Esophagus muscularis mucosa (tissue), 4 donors: ENCODE results near the gene BMAL2. TPM values are rescaled to one million over a fixed set of nuclear protein-coding genes. Genes with fewer than 3 reads are reported as not detected.

Source experiments
- DNase-seq: peaks from one replicate; pipeline ENCODE4 v3.0.0-alpha.2; 2017; ENCODE audit errors: extremely low spot score
- H3K27ac ChIP-seq, 4 donors: fragments of 200-600 bp; sonication (generic); replicated peaks in 1 of 4; 1 replicate in 3 of 4; 2 replicates in 1 of 4; pipeline ENCODE4 v1.5.1; 2016 to 2019; ENCODE audit warnings: mild to moderate bottlenecking in 1 of 4
- H3K27me3 ChIP-seq, 4 donors: fragments of 200-600 bp; sonication (generic); one replicate each; pipeline versions ENCODE4 v1.5.1 to v1.6.0; 2016 to 2019
- H3K36me3 ChIP-seq, 4 donors: fragments of 200-600 bp; sonication (generic); one replicate each; pipeline ENCODE4 v1.5.1; 2016 to 2019
- H3K4me1 ChIP-seq, 4 donors: fragments of 200-600 bp; sonication (generic); one replicate each; pipeline ENCODE4 v1.5.1; 2016 to 2019
- H3K4me3 ChIP-seq, 4 donors: fragments of 200-600 bp; sonication (generic); 1 replicate in 2 of 4; 2 replicates in 2 of 4; pipeline ENCODE4 v1.5.1; 2016 to 2019; ENCODE audit warnings: mild to moderate bottlenecking in 4 of 4, moderate library complexity in 1 of 4
- H3K9me3 ChIP-seq, 4 donors: fragments of 200-600 bp; sonication (generic); 1 replicate in 3 of 4; 2 replicates in 1 of 4; pipeline ENCODE4 v1.5.1; 2016 to 2019
- EP300 ChIP-seq: sonication (generic); formaldehyde crosslinking; IDR thresholded peaks from one replicate; pipeline ENCODE4 v1.6.1; 2017; ENCODE audit warnings: antibody characterized with exemption
- POLR2A ChIP-seq: fragments of 450-650 bp; IDR thresholded peaks from one replicate; pipeline ENCODE4 v1.6.1; 2017; ENCODE audit warnings: antibody characterized with exemption, moderate library complexity, mild to moderate bottlenecking, low read depth
- POLR2AphosphoS5 ChIP-seq, 2 donors: sonication (generic); formaldehyde crosslinking; IDR thresholded peaks; one replicate each; pipeline ENCODE4 v1.6.1; 2017; ENCODE audit warnings: antibody characterized with exemption in 2 of 2
- WGBS: methylation state at CpG from one replicate; pipeline ENCODE4 v1.1.5; 2018; 5-methylcytosine and 5-hydroxymethylcytosine counted together
- intact Hi-C: fragments of 100-400 bp; cut with DNase I; formaldehyde crosslinking; loops from one replicate; pipeline ENCODE4 v1.15.1; 2023
- total RNA-seq, 4 donors: library from RNA; depleted of rRNA; stranded (reverse); fragments of >200 nt; gene quantifications; one replicate each; pipeline versions ENCODE4 v1.1.0 to v1.2.1, GENCODE V29; 2016
- TF ChIP-seq, protein P1 (sequence below), 3 experiments: fragments of 200-600 bp in 2 of 3; fragments of 450-650 bp in 1 of 3; sonication (generic) in 2 of 3; IDR thresholded peaks; one replicate each; pipeline ENCODE4 v1.5.1; 2017 to 2019; ENCODE audit warnings: antibody characterized with exemption in 3 of 3, mild to moderate bottlenecking in 2 of 3, moderate library complexity in 1 of 3

The BMAL2 gene
- total RNA-seq, 4 donors from 2014 or later: 3.6 to 7.3 (median 5.0) TPM

DNA sequence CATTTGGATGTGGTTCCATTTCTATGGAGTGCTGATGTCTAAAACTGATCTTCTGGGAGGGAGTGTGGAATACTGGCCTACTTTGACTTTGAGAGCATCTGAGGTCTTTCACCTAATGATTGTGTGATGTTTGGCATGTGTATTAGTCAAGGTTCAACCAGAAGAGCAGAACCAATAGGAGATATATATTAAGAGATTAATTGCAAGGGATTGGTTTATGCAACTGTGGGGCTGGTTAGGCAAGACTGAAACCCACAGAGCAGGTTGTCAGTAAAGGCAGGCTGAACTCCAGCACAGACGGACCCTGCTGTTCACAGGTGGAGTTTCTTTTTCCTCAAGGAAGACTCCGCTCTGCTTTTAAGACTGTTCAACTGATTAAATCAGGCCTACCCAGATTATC, 11.6 kb downstream of the BMAL2 start:
- no peak for DNase-seq
- H3K27ac ChIP-seq: no peak overlapping the region
- intact Hi-C loops: no loop called here
- H3K4me3 ChIP-seq: no peak overlapping the region
- WGBS: 85% methylated on average over 2 of the region's 2 CpGs
- H3K4me1 ChIP-seq: peaks cover 0 to 4% (median 0%) of the 10 kb centered on the region in 4 donors
- TF ChIP-seq, protein P1, sequence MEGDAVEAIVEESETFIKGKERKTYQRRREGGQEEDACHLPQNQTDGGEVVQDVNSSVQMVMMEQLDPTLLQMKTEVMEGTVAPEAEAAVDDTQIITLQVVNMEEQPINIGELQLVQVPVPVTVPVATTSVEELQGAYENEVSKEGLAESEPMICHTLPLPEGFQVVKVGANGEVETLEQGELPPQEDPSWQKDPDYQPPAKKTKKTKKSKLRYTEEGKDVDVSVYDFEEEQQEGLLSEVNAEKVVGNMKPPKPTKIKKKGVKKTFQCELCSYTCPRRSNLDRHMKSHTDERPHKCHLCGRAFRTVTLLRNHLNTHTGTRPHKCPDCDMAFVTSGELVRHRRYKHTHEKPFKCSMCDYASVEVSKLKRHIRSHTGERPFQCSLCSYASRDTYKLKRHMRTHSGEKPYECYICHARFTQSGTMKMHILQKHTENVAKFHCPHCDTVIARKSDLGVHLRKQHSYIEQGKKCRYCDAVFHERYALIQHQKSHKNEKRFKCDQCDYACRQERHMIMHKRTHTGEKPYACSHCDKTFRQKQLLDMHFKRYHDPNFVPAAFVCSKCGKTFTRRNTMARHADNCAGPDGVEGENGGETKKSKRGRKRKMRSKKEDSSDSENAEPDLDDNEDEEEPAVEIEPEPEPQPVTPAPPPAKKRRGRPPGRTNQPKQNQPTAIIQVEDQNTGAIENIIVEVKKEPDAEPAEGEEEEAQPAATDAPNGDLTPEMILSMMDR (IDR thresholded peaks at IDR 0.05): no peak
- TF ChIP-seq POLR2AphosphoS5 (IDR thresholded peaks at IDR 0.05) (no peak), EP300 (no peak), POLR2A (no peak)
- no peaks in the 10 kb centered on the region for H3K27me3 ChIP-seq
- H3K36me3 ChIP-seq: no peaks in the 10 kb centered on the region
- no peaks in the 10 kb centered on the region for H3K9me3 ChIP-seq

DNA sequence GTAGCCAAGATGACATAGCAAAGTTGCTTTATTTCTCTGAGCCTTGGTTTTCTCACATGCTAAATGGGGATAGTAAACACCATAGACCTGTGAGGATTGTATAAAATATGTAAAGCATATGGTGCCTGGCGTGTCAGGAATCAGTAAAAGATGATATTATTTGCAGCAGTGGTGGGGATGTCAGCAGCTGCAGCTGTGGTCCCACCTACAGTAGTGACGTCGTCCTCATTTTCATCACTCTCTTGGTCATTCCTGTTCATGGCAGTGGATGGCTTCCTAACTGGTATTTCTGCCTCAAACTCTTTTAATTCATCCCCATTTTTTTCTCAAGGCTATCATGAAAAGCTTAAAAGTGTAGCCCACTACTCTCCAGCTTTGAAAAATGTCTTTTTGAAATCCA, 12.1 kb downstream of the BMAL2 start:
- Histone ChIP-seq H3K9me3 (no peaks in the 10 kb centered on the region), H3K4me1 (peaks cover 0 to 4% (median 0%) of the 10 kb centered on the region in 4 donors), H3K27me3 (no peaks in the 10 kb centered on the region), H3K4me3 (no peak overlapping the region), H3K36me3 (no peaks in the 10 kb centered on the region), H3K27ac (no peak overlapping the region)
- WGBS: 81% methylated on average over 3 of the region's 3 CpGs
- DNase-seq: no peak
- intact Hi-C loops: no loop called here
- no peak for TF ChIP-seq EP300
- TF ChIP-seq, protein P1 (IDR thresholded peaks at IDR 0.05): no peak
- TF ChIP-seq POLR2AphosphoS5 (IDR thresholded peaks at IDR 0.05): no peak

DNA sequence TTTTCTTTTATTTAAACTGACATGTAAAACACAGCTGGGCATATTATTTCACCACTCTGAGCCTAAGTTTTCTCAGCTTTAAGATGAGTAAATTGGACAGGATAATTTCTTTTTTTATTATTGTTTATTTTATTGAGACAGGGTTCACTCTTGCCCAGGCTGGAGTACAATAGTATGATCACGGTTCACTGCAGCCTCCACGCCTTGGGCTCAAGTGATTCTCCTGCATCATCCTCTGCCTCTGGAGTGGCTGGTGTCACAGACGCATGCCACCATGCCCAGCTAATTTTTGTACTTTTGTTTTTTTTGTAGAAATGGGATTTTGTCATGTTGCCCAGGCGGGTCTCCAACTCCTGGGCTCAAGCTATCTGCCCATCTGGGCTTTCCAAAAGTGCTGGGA, 12.7 kb downstream of the BMAL2 start:
- no peaks in the 10 kb centered on the region for H3K27me3 ChIP-seq
- no peak for TF ChIP-seq POLR2AphosphoS5 (IDR thresholded peaks at IDR 0.05)
- TF ChIP-seq EP300: no peak
- no peak for TF ChIP-seq POLR2A
- TF ChIP-seq, protein P1 (IDR thresholded peaks at IDR 0.05): no peak
- H3K4me1 ChIP-seq: peaks cover 0 to 4% (median 0%) of the 10 kb centered on the region in 4 donors
- WGBS: 95% methylated on average over 4 of the region's 4 CpGs
- no peaks in the 10 kb centered on the region for H3K36me3 ChIP-seq
- intact Hi-C loops: no loop called here
- H3K27ac ChIP-seq: no peak overlapping the region
- no peak for DNase-seq
- H3K4me3 ChIP-seq: no peak overlapping the region
- H3K9me3 ChIP-seq: no peaks in the 10 kb centered on the region

DNA sequence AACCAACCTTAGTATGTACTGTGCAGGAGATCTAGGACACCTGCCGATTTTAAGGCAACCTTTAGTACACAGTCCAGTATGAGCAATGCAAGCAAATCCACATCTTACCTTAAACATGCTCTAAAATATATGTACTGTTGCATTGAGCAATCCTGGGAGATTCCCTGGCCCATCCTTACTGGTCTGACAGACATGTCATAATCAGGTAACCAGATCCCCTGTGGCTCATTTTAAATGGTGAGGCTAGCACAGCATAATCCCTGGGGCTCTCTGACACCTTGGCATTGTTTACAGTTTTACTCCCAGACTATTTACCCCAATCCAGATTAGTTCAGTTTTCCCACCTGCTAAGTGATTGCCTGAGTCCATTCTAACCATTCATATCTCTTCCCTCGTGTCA, 15.1 kb downstream of the BMAL2 start:
- TF ChIP-seq, protein P1 (IDR thresholded peaks at IDR 0.05): no peak
- TF ChIP-seq EP300 (no peak), POLR2AphosphoS5 (IDR thresholded peaks at IDR 0.05) (no peak), POLR2A (no peak)
- 88% methylated on average over 2 of the region's 2 CpGs for WGBS
- Histone ChIP-seq H3K27ac (no peak overlapping the region), H3K36me3 (no peaks in the 10 kb centered on the region), H3K4me1 (peaks cover 0 to 4% (median 0%) of the 10 kb centered on the region in 4 donors), H3K9me3 (no peaks in the 10 kb centered on the region), H3K27me3 (no peaks in the 10 kb centered on the region), H3K4me3 (no peak overlapping the region)
- no peak for DNase-seq
- intact Hi-C loops: no loop called here

DNA sequence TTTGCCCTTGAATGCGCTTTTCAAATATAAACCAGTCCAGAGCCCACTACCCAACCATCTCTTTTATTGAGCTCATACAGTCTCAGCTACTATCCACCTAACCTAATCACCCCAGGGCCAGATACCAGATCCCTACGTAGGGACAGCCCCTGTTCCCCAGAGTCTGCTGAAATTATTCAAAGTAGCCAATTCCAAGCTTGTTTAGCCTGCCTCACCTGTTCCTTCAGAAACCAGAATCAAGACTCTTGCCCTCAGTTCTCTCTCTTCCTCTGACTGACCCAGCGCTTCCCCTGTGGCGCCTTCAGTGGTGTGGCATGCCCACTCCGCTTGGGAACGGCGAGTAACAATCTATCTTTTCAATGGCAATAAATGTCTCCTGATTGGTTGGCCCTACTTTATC, 18.8 kb downstream of the BMAL2 start:
- Histone ChIP-seq H3K36me3 (no peaks in the 10 kb centered on the region), H3K27me3 (no peaks in the 10 kb centered on the region), H3K4me1 (no peaks in the 10 kb centered on the region), H3K4me3 (no peak overlapping the region), H3K27ac (no peak overlapping the region), H3K9me3 (no peaks in the 10 kb centered on the region)
- DNase-seq: no peak
- WGBS: 97% methylated on average over 7 of the region's 7 CpGs
- no peak for TF ChIP-seq POLR2AphosphoS5 (IDR thresholded peaks at IDR 0.05)
- no peak for TF ChIP-seq EP300
- TF ChIP-seq POLR2A: no peak
- TF ChIP-seq, protein P1 (IDR thresholded peaks at IDR 0.05): no peak
- intact Hi-C loops: no loop called here
